CD14-positive monocyte (primary cell): ENCODE measurements around the gene KSR2. TPM values are rescaled to one million over a fixed set of nuclear protein-coding genes. Genes with fewer than 3 reads are reported as not detected.

ENCODE experiments used
- DNase-seq, 3 donors: peaks; one replicate each; pipeline ENCODE4 v3.0.0-alpha.2; 2011 to 2022
- H2AFZ ChIP-seq: 2 replicates; pipeline ENCODE4 v1.6.0; 2012; ENCODE audit warnings: mild to moderate bottlenecking, low read depth, low read length, inconsistent platforms; ENCODE audit not compliant: insufficient read depth, poor library complexity, severe bottlenecking
- H3K27ac ChIP-seq, 2 donors: 1 replicate in 1 of 2; 2 replicates in 1 of 2; pipeline ENCODE4 v1.5.1; 2012 to 2013; ENCODE audit warnings: low read length in 2 of 2, control low read depth in 1 of 2, inconsistent platforms in 1 of 2, low read depth in 1 of 2, mild to moderate bottlenecking in 1 of 2
- H3K27me3 ChIP-seq, 2 donors: one replicate each; pipeline versions ENCODE4 v1.6.0 to v1.6.1; 2011 to 2013; ENCODE audit warnings: low read length in 2 of 2; ENCODE audit not compliant: control insufficient read depth in 2 of 2, insufficient read depth in 2 of 2
- H3K36me3 ChIP-seq, 2 donors: replicated peaks in 1 of 2; 1 replicate in 1 of 2; 2 replicates in 1 of 2; pipeline versions ENCODE4 v1.5.1 to v1.6.1; 2012 to 2013; ENCODE audit warnings: low read length in 2 of 2, control low read depth in 1 of 2, inconsistent platforms in 1 of 2, mild to moderate bottlenecking in 1 of 2; ENCODE audit not compliant: insufficient read depth in 2 of 2, control insufficient read depth in 1 of 2
- H3K4me1 ChIP-seq, 2 donors: 1 replicate in 1 of 2; 2 replicates in 1 of 2; pipeline versions ENCODE4 v1.5.1 to v1.6.1; 2012 to 2013; ENCODE audit warnings: low read length in 2 of 2, control low read depth in 1 of 2, inconsistent platforms in 1 of 2, mild to moderate bottlenecking in 1 of 2, moderate library complexity in 1 of 2; ENCODE audit not compliant: insufficient read depth in 2 of 2, control insufficient read depth in 1 of 2
- H3K4me2 ChIP-seq: replicated peaks from 2 replicates; pipeline ENCODE3; 2012; ENCODE audit warnings: low read length, moderate library complexity, mild to moderate bottlenecking; ENCODE audit not compliant: poor library complexity, severe bottlenecking; ENCODE audit errors: extremely low read depth
- H3K4me3 ChIP-seq, 3 experiments: fragments of 200-600 bp in 1 of 3; sonication (generic) in 1 of 3; replicated peaks in 1 of 3; 1 replicate in 2 of 3; 2 replicates in 1 of 3; pipeline ENCODE4 v1.5.1; 2011 to 2013; ENCODE audit warnings: low read length in 3 of 3, mild to moderate bottlenecking in 3 of 3, control low read depth in 2 of 3, low read depth in 2 of 3, inconsistent platforms in 1 of 3, moderate library complexity in 1 of 3
- H3K79me2 ChIP-seq: 2 replicates; pipeline ENCODE4 v1.6.0; 2012; ENCODE audit warnings: mild to moderate bottlenecking, control low read depth, inconsistent platforms, low read length, moderate library complexity; ENCODE audit not compliant: insufficient read depth
- H3K9ac ChIP-seq: 2 replicates; pipeline ENCODE4 v1.6.0; 2017; ENCODE audit warnings: low read length, mild to moderate bottlenecking; ENCODE audit not compliant: insufficient read depth, poor library complexity, severe bottlenecking
- H3K9me3 ChIP-seq, 2 donors: replicated peaks in 1 of 2; 1 replicate in 1 of 2; 2 replicates in 1 of 2; pipeline versions ENCODE4 v1.5.1 to v1.6.1; 2012 to 2013; ENCODE audit warnings: low read length in 2 of 2, control low read depth in 1 of 2; ENCODE audit not compliant: control insufficient read depth in 1 of 2, insufficient read depth in 1 of 2
- H4K20me1 ChIP-seq: 2 replicates; pipeline ENCODE4 v1.6.0; 2012; ENCODE audit warnings: mild to moderate bottlenecking, low read length, control low read depth, moderate library complexity; ENCODE audit not compliant: insufficient read depth
- H3K27ac Mint-ChIP-seq, 7 donors: one replicate each; pipeline ENCODE4 v1.8.0; 2020; ENCODE audit warnings: mild to moderate bottlenecking in 7 of 7, mixed read lengths in 7 of 7, moderate library complexity in 6 of 7, inconsistent platforms in 2 of 7
- H3K27me3 Mint-ChIP-seq, 3 donors: one replicate each; pipeline ENCODE4 v1.8.0; 2021 to 2022; ENCODE audit warnings: low read depth in 3 of 3, mild to moderate bottlenecking in 3 of 3, mixed read lengths in 3 of 3, moderate library complexity in 3 of 3, inconsistent platforms in 1 of 3
- H3K36me3 Mint-ChIP-seq, 2 donors: one replicate each; pipeline ENCODE4 v1.8.0; 2020; ENCODE audit warnings: mixed read lengths in 2 of 2, inconsistent platforms in 1 of 2, mild to moderate bottlenecking in 1 of 2
- H3K4me1 Mint-ChIP-seq: one replicate; pipeline ENCODE4 v1.8.0; 2020; ENCODE audit warnings: mild to moderate bottlenecking, mixed read lengths
- H3K4me3 Mint-ChIP-seq, 2 donors: one replicate each; pipeline ENCODE4 v1.8.0; 2020; ENCODE audit warnings: mild to moderate bottlenecking in 2 of 2, mixed read lengths in 2 of 2, moderate library complexity in 1 of 2
- H3K9me3 Mint-ChIP-seq, 7 donors: one replicate each; pipeline ENCODE4 v1.8.0; 2020 to 2022; ENCODE audit warnings: mixed read lengths in 7 of 7, mild to moderate bottlenecking in 6 of 7, moderate library complexity in 6 of 7, inconsistent platforms in 2 of 7
- WGBS: methylation state at CpG from one replicate; pipeline ENCODE4 v1.1.5; 2013; ENCODE audit warnings: missing lambda C conversion rate; ENCODE audit not compliant: insufficient coverage; 5-methylcytosine and 5-hydroxymethylcytosine counted together
- intact Hi-C, 2 donors: fragments of 100-400 bp; cut with micrococcal nuclease; formaldehyde crosslinking; loops; one replicate each; pipeline versions ENCODE4 v1.15.0 to v1.15.1; 2023
- polyA plus RNA-seq, 3 donors: library from polyadenylated mRNA; depleted of rRNA in 1 of 3; unstranded in 2 of 3; stranded (reverse) in 1 of 3; fragments of 300-500 nt in 2 of 3; fragments of >200 nt in 1 of 3; fragmentation: Illumina TruSeq in 2 of 3; gene quantifications; 1 replicate in 2 of 3; 2 replicates in 1 of 3; pipeline ENCODE4 v1.2.3, GENCODE V29; 2012 to 2021
- TF ChIP-seq, protein P1 (sequence below): fragments of 200-600 bp; IDR thresholded peaks from one replicate; pipeline ENCODE4 v1.8.0; 2022; ENCODE audit warnings: antibody characterized with exemption, mild to moderate bottlenecking

KSR2 gene
- polyA plus RNA-seq, 3 donors, result not detected

DNA sequence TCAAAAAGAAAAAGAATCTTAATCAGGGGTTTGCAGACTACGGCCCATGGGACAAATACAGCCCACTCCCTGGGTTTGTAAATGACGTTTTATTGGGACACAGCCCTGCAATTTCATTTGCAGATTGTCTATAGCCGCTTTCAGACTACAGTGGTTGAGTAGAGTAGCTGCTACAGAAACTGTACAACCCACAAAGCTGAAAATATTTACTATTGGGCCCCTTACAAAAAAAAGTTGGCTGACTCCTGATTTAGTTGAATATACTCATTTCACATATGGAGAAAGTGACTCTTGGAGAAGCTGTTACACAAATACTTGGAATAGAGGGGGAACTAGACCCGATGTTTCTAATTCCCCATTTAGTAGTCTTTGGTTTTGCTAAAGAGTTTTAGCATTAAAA, 444.8 kb downstream of the KSR2 start:
- H2AFZ ChIP-seq, result no peak overlapping the region
- no peaks in the 10 kb centered on the region for H4K20me1 ChIP-seq
- Mint-ChIP-seq H3K4me3 (no peak overlapping the region), H3K4me1 (peaks cover 55% of the 10 kb centered on the region), H3K36me3 (peaks cover 8 to 9% of the 10 kb centered on the region in 2 donors), H3K27me3 (peaks cover 19 to 39% (median 34%) of the 10 kb centered on the region in 3 donors), H3K9me3 (peaks cover 0 to 9% (median 1%) of the 10 kb centered on the region in 7 donors), H3K27ac (no peak overlapping the region)
- intact Hi-C loops, result no loop called here
- TF ChIP-seq, protein P1, sequence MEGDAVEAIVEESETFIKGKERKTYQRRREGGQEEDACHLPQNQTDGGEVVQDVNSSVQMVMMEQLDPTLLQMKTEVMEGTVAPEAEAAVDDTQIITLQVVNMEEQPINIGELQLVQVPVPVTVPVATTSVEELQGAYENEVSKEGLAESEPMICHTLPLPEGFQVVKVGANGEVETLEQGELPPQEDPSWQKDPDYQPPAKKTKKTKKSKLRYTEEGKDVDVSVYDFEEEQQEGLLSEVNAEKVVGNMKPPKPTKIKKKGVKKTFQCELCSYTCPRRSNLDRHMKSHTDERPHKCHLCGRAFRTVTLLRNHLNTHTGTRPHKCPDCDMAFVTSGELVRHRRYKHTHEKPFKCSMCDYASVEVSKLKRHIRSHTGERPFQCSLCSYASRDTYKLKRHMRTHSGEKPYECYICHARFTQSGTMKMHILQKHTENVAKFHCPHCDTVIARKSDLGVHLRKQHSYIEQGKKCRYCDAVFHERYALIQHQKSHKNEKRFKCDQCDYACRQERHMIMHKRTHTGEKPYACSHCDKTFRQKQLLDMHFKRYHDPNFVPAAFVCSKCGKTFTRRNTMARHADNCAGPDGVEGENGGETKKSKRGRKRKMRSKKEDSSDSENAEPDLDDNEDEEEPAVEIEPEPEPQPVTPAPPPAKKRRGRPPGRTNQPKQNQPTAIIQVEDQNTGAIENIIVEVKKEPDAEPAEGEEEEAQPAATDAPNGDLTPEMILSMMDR, result no peak
- DNase-seq, result no peak
- H3K4me3 ChIP-seq, result no peak overlapping the region
- H3K79me2 ChIP-seq, result no peaks in the 10 kb centered on the region
- H3K4me2 ChIP-seq, result no peak overlapping the region
- no peaks in the 10 kb centered on the region for H3K36me3 ChIP-seq
- H3K9ac ChIP-seq, result no peak overlapping the region
- no peaks in the 10 kb centered on the region for H3K9me3 ChIP-seq
- peaks cover 7 to 15% of the 10 kb centered on the region in 2 donors for H3K27me3 ChIP-seq
- 20% methylated on average over 1 of the region's 4 CpGs for WGBS
- peaks cover 48 to 49% of the 10 kb centered on the region in 2 donors for H3K4me1 ChIP-seq
- no peak overlapping the region for H3K27ac ChIP-seq

DNA sequence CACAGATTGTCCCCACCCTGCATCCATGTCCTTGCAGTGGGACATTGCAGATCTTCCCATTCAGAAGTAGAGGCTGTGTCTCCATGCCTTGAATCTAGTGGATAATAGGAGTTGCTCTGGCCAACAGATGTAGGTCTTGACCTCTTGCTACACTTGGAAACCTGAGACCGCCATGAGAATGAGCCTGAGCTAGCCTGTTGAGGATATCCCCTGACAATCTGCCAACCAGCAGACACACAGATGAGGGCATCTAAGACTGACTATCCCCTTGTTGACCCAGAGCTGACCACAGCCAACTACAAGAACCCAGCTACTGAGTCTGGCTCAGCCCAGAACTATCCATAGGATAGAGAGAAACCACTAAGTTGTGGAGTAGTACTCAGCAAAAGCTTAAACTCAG, 446.2 kb downstream of the KSR2 start:
- Mint-ChIP-seq H3K4me1 (peaks cover 65% of the 10 kb centered on the region), H3K4me3 (peak overlapping the region; percentile 9 to 76), H3K36me3 (peaks cover 9 to 11% of the 10 kb centered on the region in 2 donors), H3K27ac (peak overlapping the region in 2 of 7 donors; percentile 6 to 48), H3K9me3 (peaks cover 0 to 11% (median 2%) of the 10 kb centered on the region in 7 donors), H3K27me3 (peaks cover 22 to 31% (median 26%) of the 10 kb centered on the region in 3 donors)
- DNase-seq, result no peak
- no peak overlapping the region for H3K27ac ChIP-seq
- H3K9ac ChIP-seq, result no peak overlapping the region
- H4K20me1 ChIP-seq, result no peaks in the 10 kb centered on the region
- no peaks in the 10 kb centered on the region for H3K9me3 ChIP-seq
- H3K4me2 ChIP-seq, result peak overlapping the region; percentile 63
- no peak overlapping the region for H2AFZ ChIP-seq
- peaks cover under 1 to 6% of the 10 kb centered on the region in 2 donors for H3K27me3 ChIP-seq
- WGBS, result no CpG with 5 or more reads among the region's 1 CpG
- intact Hi-C loops, result no loop called here
- peaks cover 56 to 62% of the 10 kb centered on the region in 2 donors for H3K4me1 ChIP-seq
- H3K4me3 ChIP-seq, result peak overlapping the region in 1 of 3 experiments; percentile 52
- H3K36me3 ChIP-seq, result no peaks in the 10 kb centered on the region
- TF ChIP-seq, protein P1, result no peak
- H3K79me2 ChIP-seq, result no peaks in the 10 kb centered on the region
